Measurements from ENCODE around the gene TDRD3.

The TDRD3 gene

GRCh38 chr13:60448907-60449510, 52.0 kb downstream of the TDRD3 start:
- no peak for DNase-seq (ENCODE audit: low read depth in 1 of 2, low spot score in 1 of 2)

GRCh38 chr13:60453490-60453889, 56.5 kb downstream of the TDRD3 start:
- no peak for DNase-seq (ENCODE audit: low read depth in 1 of 2, low spot score in 1 of 2)

GRCh38 chr13:60454425-60454824, 57.4 kb downstream of the TDRD3 start:
- DNase-seq (ENCODE audit: low read depth in 1 of 2, low spot score in 1 of 2), result no peak

GRCh38 chr13:60463787-60464186, 66.8 kb downstream of the TDRD3 start:
- no peak for DNase-seq (ENCODE audit: low read depth in 1 of 2, low spot score in 1 of 2)

- no peak for DNase-seq (ENCODE audit: low read depth in 1 of 2, low spot score in 1 of 2)
Measured at GRCh38 chr13:60467098-60467497, 70.1 kb downstream of the TDRD3 start.

GRCh38 chr13:60479273-60479672, 82.3 kb downstream of the TDRD3 start:
- DNase-seq (ENCODE audit: low read depth in 1 of 2, low spot score in 1 of 2), result no peak

- no peak for DNase-seq (ENCODE audit: low read depth in 1 of 2, low spot score in 1 of 2)
Measured at GRCh38 chr13:60482012-60482411, 85.0 kb downstream of the TDRD3 start.

- no peak for DNase-seq (ENCODE audit: low read depth in 1 of 2, low spot score in 1 of 2)
Measured at GRCh38 chr13:60484865-60485264, 87.8 kb downstream of the TDRD3 start.

GRCh38 chr13:60491531-60491930, 94.5 kb downstream of the TDRD3 start:
- DNase-seq (ENCODE audit: low read depth in 1 of 2, low spot score in 1 of 2), result no peak

GRCh38 chr13:60492187-60492586, 95.2 kb downstream of the TDRD3 start:
- no peak for DNase-seq (ENCODE audit: low read depth in 1 of 2, low spot score in 1 of 2)

- DNase-seq (ENCODE audit: low read depth in 1 of 2, low spot score in 1 of 2), result no peak
Measured at GRCh38 chr13:60494296-60494695, 97.3 kb downstream of the TDRD3 start.

GRCh38 chr13:60501236-60501635, 104.2 kb downstream of the TDRD3 start:
- DNase-seq (ENCODE audit: low read depth in 1 of 2, low spot score in 1 of 2), result no peak

GRCh38 chr13:60509601-60510386, 112.8 kb downstream of the TDRD3 start:
- no peak for DNase-seq (ENCODE audit: low read depth in 1 of 2, low spot score in 1 of 2)

GRCh38 chr13:60511637-60512036, 114.6 kb downstream of the TDRD3 start:
- no peak for DNase-seq (ENCODE audit: low read depth in 1 of 2, low spot score in 1 of 2)

GRCh38 chr13:60514891-60515290, 117.9 kb downstream of the TDRD3 start:
- DNase-seq (ENCODE audit: low read depth in 1 of 2, low spot score in 1 of 2), result no peak

GRCh38 chr13:60519496-60519895, 122.5 kb downstream of the TDRD3 start:
- no peak for DNase-seq (ENCODE audit: low read depth in 1 of 2, low spot score in 1 of 2)

GRCh38 chr13:60520902-60521569, 124.0 kb downstream of the TDRD3 start:
- DNase-seq (ENCODE audit: low read depth in 1 of 2, low spot score in 1 of 2), result no peak

GRCh38 chr13:60538566-60538965, 141.5 kb downstream of the TDRD3 start:
- DNase-seq (ENCODE audit: low read depth in 1 of 2, low spot score in 1 of 2), result no peak

- DNase-seq (ENCODE audit: low read depth in 1 of 2, low spot score in 1 of 2), result no peak
Measured at GRCh38 chr13:60540276-60540675, 143.3 kb downstream of the TDRD3 start.

GRCh38 chr13:60562096-60562780, 165.2 kb downstream of the TDRD3 start:
- DNase-seq (ENCODE audit: low read depth in 1 of 2, low spot score in 1 of 2), result no peak

GRCh38 chr13:60571571-60571970, 174.6 kb downstream of the TDRD3 start:
- no peak for DNase-seq (ENCODE audit: low read depth in 1 of 2, low spot score in 1 of 2)
